CD4-positive, CD25-positive, alpha-beta regulatory T cell (primary cell): ENCODE results near the gene NEK8. TPM values are rescaled to one million over a fixed set of nuclear protein-coding genes. Genes with fewer than 3 reads are reported as not detected.
"Not testable (repeated sequence)": the region's sequence is repeated elsewhere in the genome, so short reads cannot be mapped to it uniquely, and the experiment has no call there.

Experiments
- ATAC-seq, 2 donors: fragments of 150-1000 bp; cut with Tn5 transposase; one replicate each; pipeline ENCODE4 v1.10.0; 2021; ENCODE audit warnings: low read depth in 2 of 2, moderate number of reproducible peaks in 2 of 2, moderate library complexity in 1 of 2
- DNase-seq, 3 donors: peaks; one replicate each; pipeline versions ENCODE4 v3.0.0 to v3.0.0-alpha.2; 2012 to 2022; ENCODE audit warnings: mixed read lengths in 1 of 3
- H3K27ac ChIP-seq: one replicate; pipeline ENCODE4 v1.7.0; 2013; ENCODE audit warnings: mild to moderate bottlenecking, low read length; ENCODE audit not compliant: insufficient read depth, poor library complexity, severe bottlenecking
- H3K27me3 ChIP-seq: one replicate; pipeline ENCODE4 v1.7.0; 2013; ENCODE audit warnings: low read length; ENCODE audit not compliant: control insufficient read depth, insufficient read depth
- H3K36me3 ChIP-seq: one replicate; pipeline ENCODE4 v1.7.0; 2013; ENCODE audit warnings: mild to moderate bottlenecking, low read length, moderate library complexity; ENCODE audit not compliant: control insufficient read depth, insufficient read depth
- H3K4me1 ChIP-seq: 2 replicates; pipeline ENCODE4 v1.7.0; 2013; ENCODE audit warnings: mild to moderate bottlenecking, low read length; ENCODE audit not compliant: insufficient read depth, control insufficient read depth, poor library complexity, severe bottlenecking
- H3K4me3 ChIP-seq: one replicate; pipeline ENCODE4 v1.7.0; 2013; ENCODE audit warnings: low read depth, mild to moderate bottlenecking, low read length, moderate library complexity
- H3K9me3 ChIP-seq, 2 experiments: 1 replicate in 1 of 2; 2 replicates in 1 of 2; pipeline ENCODE4 v1.7.0; 2013; ENCODE audit warnings: low read length in 2 of 2, mild to moderate bottlenecking in 1 of 2, moderate library complexity in 1 of 2; ENCODE audit not compliant: control insufficient read depth in 2 of 2
- H3K27ac Mint-ChIP-seq, 3 donors: one replicate each; pipeline ENCODE4 v1.8.0; 2020 to 2022; ENCODE audit warnings: mild to moderate bottlenecking in 3 of 3, mixed read lengths in 3 of 3, moderate library complexity in 2 of 3
- H3K27me3 Mint-ChIP-seq: one replicate; pipeline ENCODE4 v1.8.0; 2022; ENCODE audit warnings: mild to moderate bottlenecking, mixed read lengths
- H3K36me3 Mint-ChIP-seq: one replicate; pipeline ENCODE4 v1.8.0; 2020; ENCODE audit warnings: mixed read lengths
- H3K4me1 Mint-ChIP-seq, 4 donors: one replicate each; pipeline ENCODE4 v1.8.0; 2020 to 2022; ENCODE audit warnings: mixed read lengths in 4 of 4, mild to moderate bottlenecking in 1 of 4
- H3K4me3 Mint-ChIP-seq, 4 donors: one replicate each; pipeline ENCODE4 v1.8.0; 2020 to 2022; ENCODE audit warnings: mild to moderate bottlenecking in 4 of 4, mixed read lengths in 4 of 4, moderate library complexity in 3 of 4
- H3K9me3 Mint-ChIP-seq, 7 donors: one replicate each; pipeline ENCODE4 v1.8.0; 2020 to 2022; ENCODE audit warnings: mixed read lengths in 7 of 7, mild to moderate bottlenecking in 3 of 7, moderate library complexity in 2 of 7
- polyA plus RNA-seq, 4 donors: library from polyadenylated mRNA; unstranded; fragments of 300-500 nt; fragmentation: Illumina TruSeq; gene quantifications; one replicate each; pipeline ENCODE4 v1.2.3, GENCODE V29; 2021
- total RNA-seq: library from RNA; stranded (reverse); gene quantifications from one replicate; pipeline ENCODE4 v1.2.3, GENCODE V29; 2022

The NEK8 gene
- total and polyA plus RNA-seq, 5 donors from 2014 or later = 1.8 to 7.5 (median 2.1) TPM

- H3K4me3 ChIP-seq = no peak overlapping the region
- peaks cover 36% of the 10 kb centered on the region for H3K4me1 ChIP-seq
- H3K36me3 ChIP-seq = peaks cover 18% of the 10 kb centered on the region
- H3K27ac ChIP-seq = no peak overlapping the region
- Mint-ChIP-seq H3K27me3 (peaks cover 41% of the 10 kb centered on the region), H3K27ac (peak overlapping the region; percentile 26 to 36 (median 34)), H3K4me1 (peaks cover 4 to 51% (median 23%) of the 10 kb centered on the region in 4 donors), H3K9me3 (no peaks in the 10 kb centered on the region), H3K4me3 (peak overlapping the region; percentile 21 to 74 (median 56)), H3K36me3 (peaks cover 29% of the 10 kb centered on the region)
- ATAC-seq (no peak), DNase-seq (no peak)
- no peaks in the 10 kb centered on the region for H3K9me3 ChIP-seq
- H3K27me3 ChIP-seq = peaks cover 11% of the 10 kb centered on the region
These were observed 10.1 kb upstream of the NEK8 start for GRCh38 chr17:28718333-28719020.

DNA sequence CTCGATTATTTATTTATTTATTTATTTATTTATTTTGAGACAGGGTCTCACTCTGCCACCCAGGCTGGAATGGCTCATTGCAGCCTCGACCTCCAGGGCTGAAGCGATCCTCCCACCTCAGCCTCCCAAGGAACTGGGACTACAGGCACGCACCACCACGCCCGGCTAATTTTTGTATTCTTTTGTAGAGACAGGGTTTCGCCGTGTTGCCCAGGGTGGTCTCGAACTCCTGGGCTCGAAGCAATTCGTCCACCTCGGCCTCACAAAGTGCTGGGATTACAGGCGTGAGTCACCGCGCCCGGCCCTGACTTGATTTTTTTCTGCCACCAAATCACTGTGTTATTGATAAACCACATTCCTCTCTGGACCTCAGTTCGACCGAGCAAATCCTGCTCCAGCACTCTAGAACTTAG lies 9.6 kb upstream of the NEK8 start:
- peaks cover 36% of the 10 kb centered on the region for H3K4me1 ChIP-seq
- H3K36me3 Mint-ChIP-seq = peaks cover 35% of the 10 kb centered on the region
- H3K27me3 Mint-ChIP-seq = peaks cover 37% of the 10 kb centered on the region
- peak overlapping the region; percentile 90 for H3K27ac ChIP-seq
- peak overlapping the region; percentile 85 for H3K4me3 ChIP-seq
- H3K36me3 ChIP-seq = peaks cover 23% of the 10 kb centered on the region
- no peaks in the 10 kb centered on the region for H3K9me3 ChIP-seq
- DNase-seq = no peak
- H3K27ac Mint-ChIP-seq = peak overlapping the region; percentile 94 to 99 (median 99)
- H3K4me3 Mint-ChIP-seq = peak overlapping the region; percentile 93 to 100 (median 99)
- no peak for ATAC-seq
- H3K4me1 Mint-ChIP-seq = peaks cover 4 to 55% (median 24%) of the 10 kb centered on the region in 4 donors
- peaks cover 11% of the 10 kb centered on the region for H3K27me3 ChIP-seq
- H3K9me3 Mint-ChIP-seq = no peaks in the 10 kb centered on the region

GRCh38 chr17:28720247-28720996 lies 8.2 kb upstream of the NEK8 start:
- H3K27ac ChIP-seq = peak overlapping the region; percentile 90
- peaks cover 34% of the 10 kb centered on the region for H3K36me3 ChIP-seq
- Mint-ChIP-seq H3K27ac (peak overlapping the region; percentile 94 to 99 (median 99)), H3K36me3 (peaks cover 44% of the 10 kb centered on the region), H3K27me3 (peaks cover 29% of the 10 kb centered on the region), H3K4me3 (peak overlapping the region; percentile 93 to 100 (median 99)), H3K4me1 (peaks cover 4 to 68% (median 36%) of the 10 kb centered on the region in 4 donors), H3K9me3 (no peaks in the 10 kb centered on the region)
- ATAC-seq (no peak), DNase-seq (peak in 1 of 3 donors; percentile 65)
- H3K27me3 ChIP-seq = peaks cover 7% of the 10 kb centered on the region
- no peaks in the 10 kb centered on the region for H3K9me3 ChIP-seq
- peak overlapping the region; percentile 85 for H3K4me3 ChIP-seq
- H3K4me1 ChIP-seq = peaks cover 41% of the 10 kb centered on the region

GRCh38 chr17:28720997-28721329 lies 7.6 kb upstream of the NEK8 start:
- Mint-ChIP-seq H3K4me1 (peaks cover 4 to 72% (median 39%) of the 10 kb centered on the region in 4 donors), H3K4me3 (peak overlapping the region; percentile 93 to 100 (median 99)), H3K27me3 (peaks cover 26% of the 10 kb centered on the region), H3K36me3 (peaks cover 44% of the 10 kb centered on the region), H3K27ac (peak overlapping the region; percentile 94 to 99 (median 99))
- Histone ChIP-seq H3K27ac (peak overlapping the region; percentile 90), H3K4me1 (peaks cover 47% of the 10 kb centered on the region), H3K36me3 (peaks cover 34% of the 10 kb centered on the region), H3K4me3 (peak overlapping the region; percentile 85)
- not testable (repeated sequence) for H3K9me3 Mint-ChIP-seq, DNase-seq, ATAC-seq, H3K27me3 ChIP-seq, H3K9me3 ChIP-seq

- peaks cover 44% of the 10 kb centered on the region for H3K36me3 Mint-ChIP-seq
- peaks cover 19% of the 10 kb centered on the region for H3K27me3 Mint-ChIP-seq
- peak overlapping the region; percentile 90 for H3K27ac ChIP-seq
- DNase-seq = no peak
- no peaks in the 10 kb centered on the region for H3K27me3 ChIP-seq
- ATAC-seq = no peak
- H3K9me3 Mint-ChIP-seq = no peaks in the 10 kb centered on the region
- H3K4me3 ChIP-seq = no peak overlapping the region
- peak overlapping the region; percentile 28 to 99 (median 74) for H3K4me3 Mint-ChIP-seq
- H3K27ac Mint-ChIP-seq = peak overlapping the region; percentile 20 to 47 (median 43)
- peaks cover 6 to 80% (median 39%) of the 10 kb centered on the region in 4 donors for H3K4me1 Mint-ChIP-seq
- H3K36me3 ChIP-seq = peaks cover 34% of the 10 kb centered on the region
- peaks cover 54% of the 10 kb centered on the region for H3K4me1 ChIP-seq
- H3K9me3 ChIP-seq = no peaks in the 10 kb centered on the region
These were observed 6.0 kb upstream of the NEK8 start for GRCh38 chr17:28722417-28723158.

GRCh38 chr17:28723159-28723835 lies 5.3 kb upstream of the NEK8 start:
- H3K27ac ChIP-seq = peak overlapping the region; percentile 38
- H3K9me3 ChIP-seq = no peaks in the 10 kb centered on the region
- H3K27me3 Mint-ChIP-seq = peaks cover 17% of the 10 kb centered on the region
- H3K9me3 Mint-ChIP-seq = no peaks in the 10 kb centered on the region
- no peak for ATAC-seq
- peaks cover 57% of the 10 kb centered on the region for H3K4me1 ChIP-seq
- peak overlapping the region; percentile 13 to 99 (median 58) for H3K4me3 Mint-ChIP-seq
- H3K4me1 Mint-ChIP-seq = peaks cover 10 to 82% (median 41%) of the 10 kb centered on the region in 4 donors
- H3K4me3 ChIP-seq = no peak overlapping the region
- peak overlapping the region in 1 of 3 donors; percentile 71 for H3K27ac Mint-ChIP-seq
- no peaks in the 10 kb centered on the region for H3K27me3 ChIP-seq
- peaks cover 44% of the 10 kb centered on the region for H3K36me3 Mint-ChIP-seq
- H3K36me3 ChIP-seq = peaks cover 34% of the 10 kb centered on the region
- no peak for DNase-seq
